Measurements from ENCODE around the gene SH3RF3.

Gene SH3RF3

DNA sequence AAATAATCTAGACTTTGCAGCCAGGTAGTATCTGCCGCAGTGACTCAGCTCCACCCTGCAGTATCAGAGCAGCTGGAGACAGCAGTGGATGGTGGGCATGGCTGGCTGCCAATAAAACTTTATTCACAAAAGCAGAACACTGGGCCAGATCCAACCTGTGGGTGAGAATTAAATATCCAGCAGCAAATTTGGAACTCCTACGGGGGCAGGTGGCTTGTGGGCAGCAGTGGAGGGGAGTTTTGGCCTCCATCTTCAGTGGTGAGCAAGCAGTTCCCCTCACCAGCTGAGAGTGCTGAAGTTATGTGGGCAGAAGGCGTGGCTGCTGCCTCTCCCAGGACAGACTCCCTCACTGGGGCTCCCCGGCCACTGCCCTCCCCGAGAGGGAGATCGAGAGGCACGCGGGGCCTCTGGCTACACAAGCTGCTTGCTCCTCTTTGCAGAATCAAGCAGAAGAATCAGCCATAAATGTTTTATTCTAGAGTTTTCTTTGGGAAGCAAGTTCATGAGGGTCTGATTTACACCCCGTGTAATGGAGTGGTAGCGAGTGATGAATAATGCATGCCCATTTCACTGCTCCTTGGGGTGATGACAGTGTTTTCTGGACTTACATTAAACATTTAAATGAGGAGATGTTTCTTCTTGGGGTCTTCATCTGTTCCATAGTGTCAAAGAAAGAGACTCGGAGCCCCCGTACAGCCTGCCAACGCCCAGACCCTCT lies 280.5 kb downstream of the SH3RF3 start:
- H3K36me3 Mint-ChIP-seq, result peaks cover 7% of the 10 kb centered on the region
- H3K4me1 Mint-ChIP-seq (ENCODE audit: low read depth), result no peaks in the 10 kb centered on the region
- H3K9me3 Mint-ChIP-seq (ENCODE audit: low read depth), result no peaks in the 10 kb centered on the region
- H3K27ac Mint-ChIP-seq, result no peak overlapping the region
- no peak overlapping the region for H3K4me3 Mint-ChIP-seq
- H3K27me3 Mint-ChIP-seq, result no peaks in the 10 kb centered on the region

DNA sequence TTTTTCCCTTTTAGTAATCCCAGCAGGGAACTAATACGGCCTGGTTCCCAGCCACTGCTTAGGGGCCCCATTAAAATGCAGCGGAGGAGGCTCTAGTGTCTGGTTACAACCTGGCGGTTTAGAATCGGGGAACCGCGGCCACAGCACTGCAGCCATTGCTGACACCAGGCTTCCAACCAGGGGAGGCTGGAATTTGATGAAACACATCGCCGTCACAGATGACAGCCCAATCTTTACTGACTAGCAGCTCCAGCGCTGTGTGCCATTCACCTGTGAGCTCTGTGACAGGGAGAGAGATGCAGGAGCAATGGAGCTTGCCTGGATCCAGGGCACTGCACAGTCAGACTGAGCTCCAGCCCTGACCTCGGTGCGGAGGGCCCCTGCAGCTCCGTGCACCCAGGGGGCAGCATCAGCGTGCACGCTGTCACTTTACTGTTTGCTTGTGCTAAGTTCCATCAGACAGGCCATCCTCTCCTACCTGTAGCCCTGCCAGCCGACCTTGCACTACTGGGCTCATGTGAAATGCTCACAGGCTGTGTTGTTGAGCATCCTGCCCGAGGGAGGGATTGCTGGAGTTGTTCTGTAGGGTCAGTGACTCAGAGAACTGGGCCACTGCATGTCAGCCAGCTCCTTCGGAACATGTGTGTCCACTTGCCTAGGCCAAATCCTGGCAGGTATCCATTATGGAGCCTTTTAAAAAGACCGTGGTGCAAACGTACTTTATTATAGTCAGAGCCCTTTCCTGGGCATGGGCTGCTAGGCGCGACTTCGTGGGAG lies 281.2 kb downstream of the SH3RF3 start:
- H3K9me3 Mint-ChIP-seq (ENCODE audit: low read depth), result no peaks in the 10 kb centered on the region
- no peaks in the 10 kb centered on the region for H3K27me3 Mint-ChIP-seq
- H3K4me3 Mint-ChIP-seq, result no peak overlapping the region
- H3K27ac Mint-ChIP-seq, result no peak overlapping the region
- no peaks in the 10 kb centered on the region for H3K4me1 Mint-ChIP-seq (ENCODE audit: low read depth)
- H3K36me3 Mint-ChIP-seq, result peaks cover 3% of the 10 kb centered on the region

DNA sequence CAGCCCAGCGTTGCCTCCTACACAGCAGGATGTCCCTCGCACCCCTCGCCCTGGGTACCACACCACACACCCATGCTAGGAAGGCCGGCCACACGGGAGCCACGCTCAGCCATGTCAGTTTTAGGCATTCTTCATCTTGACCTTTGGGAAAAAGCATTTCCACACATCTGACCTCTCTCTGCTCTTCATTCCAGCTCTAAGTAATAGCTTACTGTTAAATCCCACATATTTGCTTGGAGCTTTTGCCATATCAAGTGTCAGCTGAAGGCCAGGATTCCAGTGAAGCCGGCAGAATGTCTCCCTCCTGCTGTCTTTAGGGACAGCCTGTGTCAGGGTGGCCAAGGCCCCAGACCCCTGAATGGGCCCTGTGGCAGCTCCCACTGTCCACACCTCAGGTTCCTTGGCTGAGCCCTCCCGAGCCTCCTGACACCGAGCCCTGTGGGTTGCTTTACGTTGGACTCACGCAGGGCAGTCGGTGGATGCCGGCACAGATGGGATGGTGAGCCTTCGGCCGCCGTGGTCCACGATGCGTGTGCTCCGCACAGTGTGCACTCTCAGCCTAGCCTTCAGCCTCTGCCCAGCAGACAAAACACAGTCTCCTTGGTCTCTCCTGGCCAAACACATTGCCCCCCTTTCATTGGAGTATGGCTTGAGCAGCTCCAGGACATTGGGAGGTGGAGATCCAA lies 282.8 kb downstream of the SH3RF3 start:
- no peaks in the 10 kb centered on the region for H3K27me3 Mint-ChIP-seq
- no peak overlapping the region for H3K27ac Mint-ChIP-seq
- no peak overlapping the region for H3K4me3 Mint-ChIP-seq
- H3K9me3 Mint-ChIP-seq (ENCODE audit: low read depth), result no peaks in the 10 kb centered on the region
- H3K36me3 Mint-ChIP-seq, result no peaks in the 10 kb centered on the region
- no peaks in the 10 kb centered on the region for H3K4me1 Mint-ChIP-seq (ENCODE audit: low read depth)

DNA sequence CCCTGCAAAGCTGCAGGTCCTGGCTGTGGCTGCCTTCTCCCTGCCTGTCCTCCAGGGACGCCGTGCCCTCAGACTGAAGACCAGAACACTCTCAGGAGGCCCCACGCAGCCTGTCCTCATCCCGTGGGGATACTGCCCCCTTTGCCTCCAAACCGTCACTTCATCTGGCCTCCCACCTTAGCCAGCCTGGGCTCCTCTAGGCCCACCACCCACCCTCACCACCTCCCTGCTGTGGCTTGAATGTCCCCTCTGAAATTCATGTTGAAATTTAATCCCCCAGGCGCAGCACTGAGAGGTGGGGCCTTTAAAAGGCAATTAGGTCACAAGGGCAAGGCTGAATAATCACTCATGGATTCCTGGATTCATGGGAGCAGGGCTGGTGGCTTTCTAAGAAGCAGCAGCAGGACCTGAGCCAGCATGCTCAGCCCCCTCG lies 286.6 kb downstream of the SH3RF3 start:
- Mint-ChIP-seq H3K4me3 (no peak overlapping the region), H3K27ac (no peak overlapping the region), H3K36me3 (peaks cover 5% of the 10 kb centered on the region), H3K4me1 (ENCODE audit: low read depth) (no peaks in the 10 kb centered on the region), H3K9me3 (ENCODE audit: low read depth) (no peaks in the 10 kb centered on the region), H3K27me3 (no peaks in the 10 kb centered on the region)

DNA sequence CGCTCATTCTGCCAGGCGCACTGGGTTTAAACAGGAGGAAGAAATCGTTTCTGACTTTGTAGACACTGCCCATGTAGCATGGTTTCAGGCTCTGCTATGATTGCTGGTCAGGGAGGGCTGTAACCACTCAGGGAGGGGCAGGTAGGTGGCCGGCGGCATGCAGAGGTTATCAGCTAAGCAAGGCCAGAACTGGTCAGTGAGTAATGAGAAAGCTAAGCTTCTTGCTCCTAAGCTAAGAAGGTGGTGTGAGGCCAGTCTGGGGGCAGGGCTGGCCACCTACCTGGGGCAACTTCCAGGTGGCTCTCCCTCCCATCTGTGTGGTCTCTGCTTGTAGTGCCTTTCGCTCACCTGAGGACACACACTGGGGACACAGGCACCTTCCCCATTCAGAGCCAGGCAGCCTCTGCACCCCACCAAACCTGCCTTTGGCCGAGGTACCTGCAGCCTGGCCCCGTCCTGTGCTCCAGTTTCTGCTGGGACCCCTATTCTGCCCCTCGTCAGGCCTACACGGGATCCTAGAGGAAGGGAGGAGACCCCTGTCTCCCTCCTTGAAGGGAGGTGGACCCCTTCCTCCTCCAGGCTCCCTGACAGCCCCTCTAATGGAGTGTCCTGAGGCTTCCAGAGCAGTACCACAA lies 288.8 kb downstream of the SH3RF3 start:
- Mint-ChIP-seq H3K27ac (no peak overlapping the region), H3K27me3 (no peaks in the 10 kb centered on the region), H3K4me1 (ENCODE audit: low read depth) (no peaks in the 10 kb centered on the region), H3K36me3 (peaks cover 5% of the 10 kb centered on the region), H3K9me3 (ENCODE audit: low read depth) (no peaks in the 10 kb centered on the region), H3K4me3 (no peak overlapping the region)

DNA sequence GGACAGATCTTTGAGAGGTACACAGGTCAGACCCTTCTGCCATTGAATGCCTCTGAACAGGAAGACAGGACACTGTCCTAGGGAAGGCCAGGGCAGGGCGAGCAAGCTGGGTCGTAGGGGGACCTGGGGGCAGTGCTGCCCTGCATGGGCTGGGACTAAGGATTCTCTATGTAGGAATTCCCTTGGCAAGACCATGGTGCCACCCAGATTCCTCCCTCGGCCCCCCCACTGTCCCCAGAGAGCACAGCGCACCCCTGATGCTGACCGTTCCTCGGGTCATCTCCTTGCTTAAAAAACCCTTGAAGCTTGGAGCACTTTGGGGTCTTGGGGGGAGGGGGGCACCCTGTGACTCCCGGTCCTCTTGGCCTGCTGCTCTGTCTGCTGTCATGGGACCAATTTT lies 289.7 kb downstream of the SH3RF3 start:
- Mint-ChIP-seq H3K4me3 (no peak overlapping the region), H3K27me3 (no peaks in the 10 kb centered on the region), H3K4me1 (ENCODE audit: low read depth) (no peaks in the 10 kb centered on the region), H3K27ac (no peak overlapping the region), H3K36me3 (peaks cover 5% of the 10 kb centered on the region), H3K9me3 (ENCODE audit: low read depth) (no peaks in the 10 kb centered on the region)

DNA sequence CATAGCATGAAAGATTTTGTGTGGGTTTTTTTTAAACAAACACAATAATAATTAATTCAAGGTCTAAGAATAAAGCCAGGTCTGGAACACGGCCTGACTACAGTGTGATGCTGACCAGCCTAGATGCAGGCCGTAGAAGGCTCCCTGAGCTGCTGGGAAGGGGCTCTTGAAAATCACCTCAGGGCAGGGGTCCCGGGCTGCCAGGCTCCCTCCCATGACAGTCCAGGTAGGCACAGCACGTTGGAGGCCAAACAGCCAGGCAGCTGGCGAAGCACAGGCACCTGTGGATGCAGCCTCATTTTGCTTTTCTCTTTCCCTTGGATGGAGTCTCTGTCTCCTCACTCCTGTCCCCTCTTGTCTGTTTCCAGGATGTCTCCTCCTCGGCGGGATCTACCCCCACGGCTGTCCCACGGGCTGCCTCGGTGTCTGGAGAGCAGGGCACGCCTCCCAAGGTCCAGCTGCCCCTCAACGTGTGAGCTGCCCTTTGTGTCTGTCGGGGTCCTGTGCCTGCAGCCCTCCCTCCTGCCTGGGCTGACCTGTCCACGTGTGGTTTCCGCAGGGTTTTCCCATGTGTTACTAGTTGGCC lies 290.3 kb downstream of the SH3RF3 start:
- Mint-ChIP-seq H3K4me3 (no peak overlapping the region), H3K4me1 (ENCODE audit: low read depth) (no peaks in the 10 kb centered on the region), H3K27ac (no peak overlapping the region), H3K36me3 (peaks cover 5% of the 10 kb centered on the region), H3K27me3 (no peaks in the 10 kb centered on the region), H3K9me3 (ENCODE audit: low read depth) (no peaks in the 10 kb centered on the region)

DNA sequence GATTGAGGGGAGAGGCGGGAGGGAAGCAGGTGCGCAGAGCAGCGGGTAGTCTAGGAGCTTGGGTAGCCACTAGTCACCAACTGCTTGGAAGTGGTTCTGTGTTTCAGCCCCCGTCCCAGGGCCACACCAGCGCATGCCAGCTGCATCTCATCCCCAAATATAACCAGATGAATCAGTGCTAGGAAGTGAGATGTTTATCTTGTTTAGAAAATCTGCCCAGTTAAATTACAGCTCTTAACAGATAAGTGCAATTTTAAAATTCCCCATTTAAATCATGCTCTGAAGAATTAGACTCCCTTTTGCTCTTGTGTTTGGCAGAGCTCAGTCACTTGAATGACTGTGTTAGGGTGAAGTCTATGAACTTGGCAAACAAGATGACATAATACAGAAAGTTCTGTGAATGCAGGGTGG lies 291.0 kb downstream of the SH3RF3 start:
- Mint-ChIP-seq H3K9me3 (ENCODE audit: low read depth) (no peaks in the 10 kb centered on the region), H3K4me1 (ENCODE audit: low read depth) (no peaks in the 10 kb centered on the region), H3K27ac (no peak overlapping the region), H3K27me3 (no peaks in the 10 kb centered on the region), H3K36me3 (peaks cover 5% of the 10 kb centered on the region), H3K4me3 (no peak overlapping the region)

DNA sequence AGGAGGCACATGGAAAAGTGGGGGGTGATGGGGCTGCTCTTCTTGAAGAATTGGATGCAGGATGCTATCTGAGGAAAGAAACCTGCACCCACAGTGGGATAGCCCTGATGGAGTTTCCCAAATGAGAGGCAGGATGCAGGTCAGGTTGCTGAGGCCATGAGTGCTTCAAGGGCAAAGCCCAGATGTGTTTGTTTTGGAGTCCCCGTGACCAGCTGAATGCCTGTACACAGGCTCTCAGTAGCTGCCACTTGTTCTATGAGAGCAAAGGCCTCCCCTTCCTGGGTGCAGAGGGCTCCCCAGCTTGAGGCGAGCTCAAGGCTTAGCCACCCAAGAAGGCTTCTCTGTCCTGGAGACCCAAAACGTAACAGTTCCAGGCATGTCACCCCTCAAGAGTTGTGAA lies 292.1 kb downstream of the SH3RF3 start:
- Mint-ChIP-seq H3K4me3 (no peak overlapping the region), H3K9me3 (ENCODE audit: low read depth) (no peaks in the 10 kb centered on the region), H3K4me1 (ENCODE audit: low read depth) (no peaks in the 10 kb centered on the region), H3K27me3 (no peaks in the 10 kb centered on the region), H3K36me3 (peaks cover 5% of the 10 kb centered on the region), H3K27ac (no peak overlapping the region)

DNA sequence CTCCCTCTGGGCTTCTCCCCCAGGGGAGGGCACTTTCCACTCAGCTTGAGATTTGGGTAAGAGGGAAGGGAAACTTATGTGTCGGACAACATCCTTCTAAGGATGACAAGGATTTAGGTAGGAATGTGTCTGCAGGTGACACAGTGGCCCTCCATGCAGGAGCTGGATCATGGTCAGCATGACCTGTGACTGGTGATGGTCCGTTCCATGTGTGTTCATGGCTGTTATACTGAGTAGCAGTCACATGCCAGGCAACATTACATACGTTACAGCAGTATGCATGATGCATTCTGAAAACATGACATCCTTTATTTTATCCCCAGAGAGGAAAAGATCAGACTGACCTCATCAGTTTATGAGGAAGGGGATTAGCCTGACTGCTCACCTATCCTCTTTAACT lies 292.6 kb downstream of the SH3RF3 start:
- Mint-ChIP-seq H3K9me3 (ENCODE audit: low read depth) (no peaks in the 10 kb centered on the region), H3K27me3 (no peaks in the 10 kb centered on the region), H3K4me1 (ENCODE audit: low read depth) (no peaks in the 10 kb centered on the region), H3K36me3 (peaks cover 5% of the 10 kb centered on the region), H3K27ac (no peak overlapping the region), H3K4me3 (no peak overlapping the region)

DNA sequence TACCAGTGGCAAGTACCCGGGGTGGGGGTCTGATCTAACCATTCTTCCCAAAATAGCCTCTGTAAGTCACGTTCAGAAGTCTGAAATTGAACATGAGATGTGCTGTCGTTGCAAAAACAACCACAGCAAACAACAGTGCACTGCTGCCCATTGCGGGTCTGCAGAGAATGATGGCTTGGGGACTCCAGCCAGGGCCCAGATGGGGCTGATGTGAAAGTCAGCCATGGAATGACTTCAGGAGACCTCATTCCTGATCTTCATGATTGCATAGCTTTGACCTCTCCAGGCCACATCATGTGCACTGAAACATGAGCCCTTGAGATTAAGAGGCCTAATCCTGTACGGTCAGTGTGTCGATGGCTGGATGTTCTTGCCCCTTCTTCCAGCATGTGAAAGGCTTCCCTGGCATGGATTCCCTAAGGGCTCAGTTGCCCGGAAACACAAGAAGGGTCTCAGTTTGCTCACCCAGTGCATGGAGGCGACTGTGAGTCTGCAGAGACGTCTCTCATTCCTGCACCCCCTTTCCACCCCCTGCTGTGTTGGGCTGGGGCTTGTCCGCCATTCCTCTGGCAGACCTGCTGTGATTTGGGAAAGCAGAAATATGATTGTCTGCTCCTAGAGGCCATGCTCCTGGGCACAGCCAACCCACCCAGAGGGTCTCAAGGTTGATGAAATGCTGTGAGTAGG lies 293.2 kb downstream of the SH3RF3 start:
- no peak overlapping the region for H3K27ac Mint-ChIP-seq
- H3K36me3 Mint-ChIP-seq, result peaks cover 5% of the 10 kb centered on the region
- H3K4me1 Mint-ChIP-seq (ENCODE audit: low read depth), result no peaks in the 10 kb centered on the region
- H3K4me3 Mint-ChIP-seq, result no peak overlapping the region
- no peaks in the 10 kb centered on the region for H3K27me3 Mint-ChIP-seq
- no peaks in the 10 kb centered on the region for H3K9me3 Mint-ChIP-seq (ENCODE audit: low read depth)

DNA sequence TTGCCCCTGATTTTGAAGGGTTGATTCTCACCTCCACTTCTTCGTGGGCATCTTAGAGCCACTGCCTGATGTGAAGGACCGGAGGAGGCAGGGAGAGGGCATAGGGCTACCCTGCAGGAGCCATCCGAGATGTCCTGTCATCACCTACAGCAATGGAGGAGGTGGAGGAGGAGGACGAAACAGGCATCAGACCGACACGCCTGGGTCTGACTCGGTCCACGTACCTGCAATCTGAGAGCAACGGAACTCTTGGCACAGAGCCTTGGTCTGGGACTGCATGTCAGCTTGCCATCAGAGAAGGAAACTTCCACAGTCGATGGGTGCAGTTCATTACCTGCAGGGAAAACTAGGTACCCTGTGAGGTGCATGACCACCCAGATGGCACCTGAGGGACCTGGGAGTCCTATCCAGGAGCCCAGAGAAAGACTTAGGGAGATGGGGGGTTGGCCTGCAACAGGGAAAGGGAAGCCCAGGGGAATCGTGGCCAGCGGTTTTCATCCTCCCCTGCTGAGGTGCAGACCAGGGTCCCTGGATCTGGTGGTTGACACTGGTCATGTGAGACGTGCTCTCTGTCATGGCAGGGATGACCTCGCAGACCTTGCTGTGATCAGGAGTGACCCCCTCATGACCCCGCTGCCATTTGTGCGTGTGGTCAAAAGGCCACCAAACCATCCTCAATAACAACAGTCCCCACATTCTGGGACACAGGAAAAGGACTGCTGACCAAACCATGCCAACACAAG lies 293.9 kb downstream of the SH3RF3 start:
- peaks cover 5% of the 10 kb centered on the region for H3K36me3 Mint-ChIP-seq
- no peaks in the 10 kb centered on the region for H3K9me3 Mint-ChIP-seq (ENCODE audit: low read depth)
- H3K27me3 Mint-ChIP-seq, result no peaks in the 10 kb centered on the region
- no peak overlapping the region for H3K4me3 Mint-ChIP-seq
- no peaks in the 10 kb centered on the region for H3K4me1 Mint-ChIP-seq (ENCODE audit: low read depth)
- H3K27ac Mint-ChIP-seq, result no peak overlapping the region

DNA sequence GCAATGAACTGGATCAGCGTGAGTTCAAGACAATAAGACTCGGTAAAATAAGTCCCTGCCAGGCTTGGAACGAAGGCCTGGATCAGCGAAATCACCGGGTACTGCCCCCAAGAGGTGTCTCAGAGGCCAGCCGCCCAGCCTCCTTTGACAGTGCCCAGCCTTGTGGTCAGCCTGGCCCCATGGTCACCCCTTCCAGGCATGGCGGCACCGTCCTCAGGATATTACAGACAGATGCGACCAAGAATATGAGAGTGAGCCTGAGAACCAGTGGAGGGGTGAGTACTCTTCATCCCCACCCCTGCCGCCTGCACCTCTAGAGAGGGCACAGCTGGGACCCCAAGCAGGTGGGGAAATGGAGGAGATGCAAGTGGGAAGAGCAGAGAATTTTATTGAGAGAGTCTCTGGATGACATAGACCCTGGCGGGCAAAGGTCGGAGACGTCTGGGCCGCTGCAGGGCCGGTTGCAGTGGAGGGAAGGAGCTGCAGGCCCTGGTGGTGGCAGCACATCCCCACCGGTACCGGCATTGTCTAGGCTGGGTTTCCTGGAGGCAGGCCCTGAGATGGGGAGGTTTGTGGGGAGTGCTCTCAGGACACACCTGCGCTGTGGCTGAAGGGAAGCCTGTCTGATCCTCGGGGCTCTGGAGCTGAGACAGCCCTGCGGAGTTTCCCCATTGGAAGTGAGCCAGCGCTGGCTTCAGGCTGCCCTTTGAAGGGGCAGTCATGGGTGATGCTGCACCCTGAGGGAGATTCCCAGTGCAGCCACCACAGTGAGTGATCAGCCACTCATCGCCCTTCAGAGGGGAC lies 294.8 kb downstream of the SH3RF3 start:
- H3K4me3 Mint-ChIP-seq, result no peak overlapping the region
- no peak overlapping the region for H3K27ac Mint-ChIP-seq
- no peaks in the 10 kb centered on the region for H3K9me3 Mint-ChIP-seq (ENCODE audit: low read depth)
- no peaks in the 10 kb centered on the region for H3K4me1 Mint-ChIP-seq (ENCODE audit: low read depth)
- peaks cover 5% of the 10 kb centered on the region for H3K36me3 Mint-ChIP-seq
- H3K27me3 Mint-ChIP-seq, result no peaks in the 10 kb centered on the region
